Neutrophil (primary cell): ENCODE results near the gene MXD3.

Experiments
- H3K27ac ChIP-seq: fragments of 200-600 bp; sonication (generic); 2 replicates; pipeline ENCODE4 v1.5.1; 2016; ENCODE audit warnings: mild to moderate bottlenecking, moderate library complexity
- H3K27me3 ChIP-seq: fragments of 200-600 bp; sonication (generic); 2 replicates; pipeline ENCODE4 v1.6.0; 2016; ENCODE audit warnings: mild to moderate bottlenecking
- H3K36me3 ChIP-seq: fragments of 200-600 bp; sonication (generic); 2 replicates; pipeline ENCODE4 v1.5.1; 2017
- H3K4me1 ChIP-seq, 2 experiments: fragments of 200-600 bp in 1 of 2; sonication (generic) in 1 of 2; 1 replicate in 1 of 2; 2 replicates in 1 of 2; pipeline versions ENCODE4 v1.5.1 to v1.6.1; 2013 to 2016; ENCODE audit warnings: low read depth in 1 of 2, low read length in 1 of 2, mild to moderate bottlenecking in 1 of 2, moderate library complexity in 1 of 2; ENCODE audit not compliant: control insufficient read depth in 1 of 2, insufficient read depth in 1 of 2
- H3K4me3 ChIP-seq, 2 experiments: fragments of 200-600 bp in 1 of 2; sonication (generic) in 1 of 2; 1 replicate in 1 of 2; 2 replicates in 1 of 2; pipeline ENCODE4 v1.5.1; 2013 to 2016; ENCODE audit warnings: low read depth in 1 of 2, low read length in 1 of 2, mild to moderate bottlenecking in 1 of 2, moderate library complexity in 1 of 2
- H3K9me3 ChIP-seq: fragments of 200-600 bp; sonication (generic); 2 replicates; pipeline ENCODE4 v1.5.1; 2016
- CTCF ChIP-seq: fragments of 200-600 bp; sonication (generic); IDR thresholded peaks from 2 replicates; pipeline ENCODE4 v1.5.1; 2016; ENCODE audit warnings: antibody characterized with exemption

The MXD3 gene

GRCh38 chr5:177354711-177355110 lies 43.0 kb upstream of the MXD3 start:
- H3K4me1 ChIP-seq: peaks cover 81 to 93% of the 10 kb centered on the region in 2 experiments

GRCh38 chr5:177354256-177354655 lies 42.6 kb upstream of the MXD3 start:
- peaks cover 81 to 93% of the 10 kb centered on the region in 2 experiments for H3K4me1 ChIP-seq
- TF ChIP-seq CTCF: no peak

More at GRCh38 chr5:177354711-177355110, 43.0 kb upstream of the MXD3 start:
- H3K9me3 ChIP-seq: no peaks in the 10 kb centered on the region
- no peaks in the 10 kb centered on the region for H3K27me3 ChIP-seq
- peak overlapping the region in 1 of 2 experiments; percentile 82 for H3K4me3 ChIP-seq
- peak overlapping the region; percentile 93 for H3K27ac ChIP-seq
- H3K36me3 ChIP-seq: peaks cover 7% of the 10 kb centered on the region
- TF ChIP-seq CTCF: no peak

GRCh38 chr5:177353093-177353492 lies 41.4 kb upstream of the MXD3 start:
- TF ChIP-seq CTCF: no peak
- Histone ChIP-seq H3K27me3 (no peaks in the 10 kb centered on the region), H3K4me1 (peaks cover 84 to 86% of the 10 kb centered on the region in 2 experiments), H3K27ac (peak overlapping the region; percentile 97), H3K36me3 (peaks cover 14% of the 10 kb centered on the region), H3K4me3 (peak overlapping the region in 1 of 2 experiments; percentile 21), H3K9me3 (no peaks in the 10 kb centered on the region)

More at GRCh38 chr5:177354256-177354655, 42.6 kb upstream of the MXD3 start:
- H3K27ac ChIP-seq: peak overlapping the region; percentile 93
- H3K9me3 ChIP-seq: no peaks in the 10 kb centered on the region
- H3K27me3 ChIP-seq: no peaks in the 10 kb centered on the region
- H3K36me3 ChIP-seq: peaks cover 9% of the 10 kb centered on the region
- H3K4me3 ChIP-seq: no peak overlapping the region

DNA sequence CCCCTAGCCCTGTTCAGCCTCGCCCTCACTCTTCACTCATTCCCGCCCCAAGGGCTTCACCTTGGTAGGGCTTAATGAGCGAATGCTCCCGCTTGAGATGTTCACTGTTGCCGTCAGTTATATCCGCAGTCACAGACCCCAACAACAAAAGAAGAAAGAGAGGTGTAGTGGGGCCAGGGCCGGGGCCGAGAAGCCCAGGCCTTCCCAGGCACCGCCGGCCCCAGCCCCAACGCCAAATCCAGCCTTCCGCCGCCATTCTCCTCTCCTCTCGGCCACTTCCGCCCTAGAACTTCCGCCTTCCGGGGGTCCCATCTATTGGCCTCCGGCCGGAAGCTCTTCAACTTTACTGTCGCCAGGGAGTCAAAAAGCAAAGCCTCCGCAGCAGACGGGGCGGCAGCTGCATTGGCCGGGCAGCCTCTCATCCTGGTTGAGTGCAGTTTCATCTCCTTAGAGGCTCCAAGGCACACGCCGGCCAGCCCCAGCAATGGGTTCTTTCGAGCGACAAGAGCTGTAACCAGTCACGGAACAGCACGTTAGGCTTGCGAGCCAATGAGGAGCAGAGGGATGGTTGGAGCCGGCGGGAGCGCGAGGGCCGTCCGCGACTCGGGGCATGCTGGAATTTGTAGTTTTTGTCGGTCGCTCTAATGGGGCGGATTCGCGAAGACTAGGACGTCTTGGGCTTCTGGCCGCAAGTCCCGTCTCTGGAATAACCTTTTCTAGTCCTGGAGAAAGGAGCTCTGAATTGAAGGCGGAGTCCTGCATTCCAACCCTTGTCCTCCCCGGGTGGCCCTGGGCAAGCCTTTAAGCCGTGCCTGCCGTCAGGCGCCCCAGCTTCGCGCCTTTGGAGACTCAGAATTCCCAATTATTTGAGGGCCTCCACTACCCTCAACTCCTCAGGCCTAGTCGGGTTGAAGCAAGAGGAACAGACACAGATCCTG lies 40.0 kb upstream of the MXD3 start, which contains the start of gene LMAN2:
LMAN2 (minus strand) TSS at position 277 of the 938 bp plus-strand sequence; CDS start at position 256, 21 bp downstream.
- Histone ChIP-seq H3K4me1 (peaks cover 74 to 75% of the 10 kb centered on the region in 2 experiments), H3K36me3 (peaks cover 18% of the 10 kb centered on the region), H3K4me3 (peak within 1 kb of the TSS; percentile 81 to 97), H3K9me3 (no peaks in the 10 kb centered on the region), H3K27me3 (no peaks in the 10 kb centered on the region), H3K27ac (peak within 1 kb of the TSS; percentile 97)
- TF ChIP-seq CTCF: peak; percentile 45

DNA sequence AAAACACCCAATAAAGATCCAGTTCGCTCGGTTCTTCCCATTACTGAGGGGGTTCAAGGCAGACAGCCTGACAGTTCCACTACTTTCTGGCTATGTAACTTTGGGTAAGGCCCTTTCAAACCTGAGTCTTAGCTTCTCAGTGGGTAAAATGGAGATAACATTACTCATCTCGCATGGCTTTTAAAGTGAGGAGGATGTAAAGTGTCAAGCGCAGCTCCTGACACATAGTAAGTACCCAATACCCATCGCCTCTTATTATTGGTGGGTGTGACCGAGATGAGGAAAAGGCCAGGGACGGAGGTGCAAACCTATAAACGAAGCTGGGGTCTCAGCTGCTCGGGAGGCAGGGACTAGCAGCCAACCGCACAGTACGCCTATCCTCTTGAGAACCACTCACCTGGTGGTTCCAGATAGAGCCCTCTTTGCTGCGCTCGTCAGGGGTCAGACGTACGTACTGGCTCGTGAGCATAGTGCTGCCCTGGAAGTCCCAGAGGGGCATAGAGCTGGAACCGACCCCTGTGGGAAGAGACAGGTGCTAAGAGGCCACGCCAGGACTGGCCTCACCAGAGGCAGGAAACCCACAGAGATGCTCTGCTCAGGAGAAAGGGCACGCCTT lies 39.2 kb upstream of the MXD3 start:
- Histone ChIP-seq H3K4me3 (peak overlapping the region; percentile 81 to 97), H3K27me3 (no peaks in the 10 kb centered on the region), H3K36me3 (peaks cover 18% of the 10 kb centered on the region), H3K9me3 (no peaks in the 10 kb centered on the region), H3K4me1 (peaks cover 67% of the 10 kb centered on the region in 2 experiments), H3K27ac (peak overlapping the region; percentile 97)
- TF ChIP-seq CTCF: no peak
